WTC11 (cell line): ENCODE data around the gene LAMP5. TPM values are rescaled to one million over a fixed set of nuclear protein-coding genes. Genes with fewer than 3 reads are reported as not detected.

Experiments used
- ATAC-seq: fragments of 200-7000 bp; cut with Tn5 transposase; 2 replicates; pipeline ENCODE4 v1.10.0; 2021; ENCODE audit warnings: mild to moderate bottlenecking, moderate library complexity
- CTCF ChIA-PET: fragments of 300-600 bp; sonication (Branson Sonifier 250); formaldehyde crosslinking; loops from one replicate; lab custom pipeline; 2021; ENCODE audit warnings: antibody characterized with exemption; lab: Charles Lee
- POLR2A ChIA-PET: fragments of 350-600 bp; sonication (Branson Sonifier 250); formaldehyde crosslinking; loops from one replicate; lab custom pipeline; 2021; ENCODE audit warnings: antibody characterized with exemption; lab: Charles Lee
- DNase-seq: peaks from one replicate; pipeline ENCODE4 v3.0.0; 2021; ENCODE audit warnings: low spot score
- H3K27ac Mint-ChIP-seq: 2 replicates; pipeline ENCODE4 v1.8.0; 2021; ENCODE audit warnings: mixed read lengths
- H3K27me3 Mint-ChIP-seq: 2 replicates; pipeline ENCODE4 v1.8.0; 2021; ENCODE audit warnings: low read depth, mild to moderate bottlenecking, moderate library complexity, mixed read lengths
- H3K36me3 Mint-ChIP-seq: 2 replicates; pipeline ENCODE4 v1.8.0; 2021; ENCODE audit warnings: mixed read lengths
- H3K4me1 Mint-ChIP-seq: 2 replicates; pipeline ENCODE4 v1.8.0; 2022; ENCODE audit warnings: mixed read lengths
- H3K4me3 Mint-ChIP-seq: 2 replicates; pipeline ENCODE4 v1.8.0; 2021; ENCODE audit warnings: mild to moderate bottlenecking, moderate library complexity, mixed read lengths
- H3K9me3 Mint-ChIP-seq: 2 replicates; pipeline ENCODE4 v1.8.0; 2021; ENCODE audit warnings: mixed read lengths
- AR ChIP-seq: fragments of 250-450 bp; sonication (Bioruptor Pico); IDR thresholded peaks from 2 replicates; pipeline ENCODE4 v1.9.0; 2021; ENCODE audit warnings: mild to moderate bottlenecking
- ELF4 ChIP-seq: sonication (generic); formaldehyde crosslinking; IDR thresholded peaks from 2 replicates; pipeline ENCODE4 v1.8.1; 2022; ENCODE audit warnings: low read depth, mild to moderate bottlenecking, moderate library complexity, missing genetic modification reagents
- EMX1 ChIP-seq: fragments of 250-450 bp; sonication (Bioruptor Pico); IDR thresholded peaks from 2 replicates; pipeline ENCODE4 v1.8.0; 2021; ENCODE audit warnings: mild to moderate bottlenecking
- ERG ChIP-seq: fragments of 250-450 bp; sonication (Bioruptor Pico); IDR thresholded peaks from 2 replicates; pipeline ENCODE4 v1.8.0; 2021; ENCODE audit warnings: mild to moderate bottlenecking
- ESRRA ChIP-seq: sonication (generic); formaldehyde crosslinking; IDR thresholded peaks from 2 replicates; pipeline ENCODE4 v1.8.1; 2022; ENCODE audit warnings: mild to moderate bottlenecking, missing genetic modification reagents, borderline replicate concordance
- FOXK1 ChIP-seq: sonication (generic); formaldehyde crosslinking; IDR thresholded peaks from 2 replicates; pipeline ENCODE4 v1.8.0; 2022; ENCODE audit warnings: mild to moderate bottlenecking, moderate library complexity, missing genetic modification reagents
- IRF2 ChIP-seq: sonication (generic); formaldehyde crosslinking; IDR thresholded peaks from 2 replicates; pipeline ENCODE4 v1.8.0; 2022; ENCODE audit warnings: low read depth, missing genetic modification reagents, borderline replicate concordance
- JAZF1 ChIP-seq: fragments of 250-450 bp; sonication (Bioruptor Pico); IDR thresholded peaks from 2 replicates; pipeline ENCODE4 v1.9.0; 2021; ENCODE audit warnings: moderate library complexity, mild to moderate bottlenecking, inconsistent platforms
- NFYB ChIP-seq: sonication (generic); formaldehyde crosslinking; conservative IDR thresholded peaks from 2 replicates; pipeline ENCODE4 v1.8.0; 2022; ENCODE audit warnings: low read depth, missing genetic modification reagents
- NR1H2 ChIP-seq: sonication (generic); formaldehyde crosslinking; IDR thresholded peaks from 2 replicates; pipeline ENCODE4 v1.9.0; 2021; ENCODE audit warnings: mild to moderate bottlenecking, moderate library complexity, missing genetic modification reagents
- NR2C2 ChIP-seq: sonication (generic); formaldehyde crosslinking; IDR thresholded peaks from 2 replicates; pipeline ENCODE4 v1.8.0; 2022; ENCODE audit warnings: mild to moderate bottlenecking, missing genetic modification reagents
- PRRX2 ChIP-seq: fragments of 250-450 bp; sonication (Bioruptor Pico); IDR thresholded peaks from 2 replicates; pipeline ENCODE4 v1.8.0; 2021; ENCODE audit warnings: mild to moderate bottlenecking
- RORB ChIP-seq: fragments of 250-450 bp; sonication (Bioruptor Pico); IDR thresholded peaks from 2 replicates; pipeline ENCODE4 v1.9.0; 2021; ENCODE audit warnings: mild to moderate bottlenecking
- TEAD1 ChIP-seq: sonication (generic); formaldehyde crosslinking; IDR thresholded peaks from 2 replicates; pipeline ENCODE4 v1.8.0; 2022; ENCODE audit warnings: mild to moderate bottlenecking, missing genetic modification reagents
- TP53 ChIP-seq: sonication (generic); formaldehyde crosslinking; IDR thresholded peaks from 2 replicates; pipeline ENCODE4 v1.8.1; 2023; ENCODE audit warnings: mild to moderate bottlenecking, missing genetic modification reagents
- ZBTB21 ChIP-seq: sonication (generic); formaldehyde crosslinking; IDR thresholded peaks from 2 replicates; pipeline ENCODE4 v1.8.1; 2023; ENCODE audit warnings: mild to moderate bottlenecking, missing genetic modification reagents, borderline replicate concordance
- ZNF232 ChIP-seq: sonication (generic); formaldehyde crosslinking; IDR thresholded peaks from 2 replicates; pipeline ENCODE4 v1.8.0; 2022; ENCODE audit warnings: mild to moderate bottlenecking, missing genetic modification reagents
- total RNA-seq: library from RNA; stranded (reverse); gene quantifications from 3 replicates; pipeline ENCODE4 v1.2.3, GENCODE V29; 2021
- TF ChIP-seq, protein P1 (sequence below): sonication (generic); formaldehyde crosslinking; conservative IDR thresholded peaks from 2 replicates; pipeline ENCODE4 v1.8.1; 2022; ENCODE audit warnings: mild to moderate bottlenecking, missing genetic modification reagents
- TF ChIP-seq, protein P2 (sequence below): sonication (generic); formaldehyde crosslinking; IDR thresholded peaks from 2 replicates; pipeline ENCODE4 v1.8.0; 2023; ENCODE audit warnings: missing genetic modification reagents
- TF ChIP-seq, protein P3 (sequence below): sonication (generic); formaldehyde crosslinking; IDR thresholded peaks from 2 replicates; pipeline ENCODE4 v1.8.1; 2022; ENCODE audit warnings: missing genetic modification reagents, borderline replicate concordance

Gene LAMP5
- total RNA-seq, 1 experiment from 2014 or later = 0.31 TPM

GRCh38 chr20:9534025-9534424 is 19.6 kb downstream of the LAMP5 start:
- H3K36me3 Mint-ChIP-seq = no peaks in the 10 kb centered on the region
- POLR2A ChIA-PET = no interaction called here
- H3K27me3 Mint-ChIP-seq = peaks cover 6% of the 10 kb centered on the region; the same call in 1 of the 2 replicates
- 0 out of 2 replicates have a peak, but pooled peaks cover 3% of the 10 kb centered on the region for H3K9me3 Mint-ChIP-seq
- H3K4me1 Mint-ChIP-seq = peaks cover 26% of the 10 kb centered on the region
- no peak overlapping the region for H3K27ac Mint-ChIP-seq
- TF ChIP-seq NFYB = no peak
- no peak for TF ChIP-seq ZNF232 (CRISPR knock-in tag)
- no peak for TF ChIP-seq JAZF1 (CRISPR knock-in tag)
- TF ChIP-seq, protein P1, sequence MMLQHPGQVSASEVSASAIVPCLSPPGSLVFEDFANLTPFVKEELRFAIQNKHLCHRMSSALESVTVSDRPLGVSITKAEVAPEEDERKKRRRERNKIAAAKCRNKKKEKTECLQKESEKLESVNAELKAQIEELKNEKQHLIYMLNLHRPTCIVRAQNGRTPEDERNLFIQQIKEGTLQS (CRISPR knock-in tag) = no peak
- DNase-seq (no peak), ATAC-seq (no peak)
- CTCF ChIA-PET = no interaction called here
- no peak overlapping the region for H3K4me3 Mint-ChIP-seq

DNA sequence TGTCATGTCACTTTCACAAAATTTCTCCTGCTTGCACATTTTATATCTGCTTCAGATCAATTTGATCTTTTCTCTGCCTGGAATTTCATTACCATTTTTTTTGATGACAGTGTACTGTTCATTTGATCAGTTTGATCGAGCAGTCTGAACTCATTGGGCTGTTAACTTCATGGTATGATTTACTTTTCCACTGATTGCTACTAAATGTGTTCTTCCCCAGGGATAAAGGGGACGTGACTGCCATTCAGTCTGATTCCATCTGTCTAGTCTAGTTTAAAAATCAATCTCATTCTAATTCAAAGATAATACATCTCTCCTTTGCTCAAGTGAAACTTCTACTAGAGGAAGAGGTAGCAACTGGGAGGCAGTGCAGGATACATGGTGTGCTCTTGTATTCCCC is 21.1 kb downstream of the LAMP5 start:
- TF ChIP-seq IRF2 (CRISPR knock-in tag) (no peak), ELF4 (CRISPR knock-in tag) (no peak), TEAD1 (CRISPR knock-in tag) (no peak), NR2C2 (no peak), PRRX2 (CRISPR knock-in tag) (no peak), FOXK1 (CRISPR knock-in tag) (no peak), NFYB (no peak), EMX1 (CRISPR knock-in tag) (no peak), NR1H2 (CRISPR knock-in tag) (no peak), TP53 (CRISPR knock-in tag) (no peak), AR (no peak), ZBTB21 (CRISPR knock-in tag) (no peak), ESRRA (CRISPR knock-in tag) (no peak), ZNF232 (CRISPR knock-in tag) (no peak), RORB (CRISPR knock-in tag) (no peak), ERG (CRISPR knock-in tag) (no peak)
- TF ChIP-seq, protein P2, sequence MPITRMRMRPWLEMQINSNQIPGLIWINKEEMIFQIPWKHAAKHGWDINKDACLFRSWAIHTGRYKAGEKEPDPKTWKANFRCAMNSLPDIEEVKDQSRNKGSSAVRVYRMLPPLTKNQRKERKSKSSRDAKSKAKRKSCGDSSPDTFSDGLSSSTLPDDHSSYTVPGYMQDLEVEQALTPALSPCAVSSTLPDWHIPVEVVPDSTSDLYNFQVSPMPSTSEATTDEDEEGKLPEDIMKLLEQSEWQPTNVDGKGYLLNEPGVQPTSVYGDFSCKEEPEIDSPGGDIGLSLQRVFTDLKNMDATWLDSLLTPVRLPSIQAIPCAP = no peak
- TF ChIP-seq, protein P3, sequence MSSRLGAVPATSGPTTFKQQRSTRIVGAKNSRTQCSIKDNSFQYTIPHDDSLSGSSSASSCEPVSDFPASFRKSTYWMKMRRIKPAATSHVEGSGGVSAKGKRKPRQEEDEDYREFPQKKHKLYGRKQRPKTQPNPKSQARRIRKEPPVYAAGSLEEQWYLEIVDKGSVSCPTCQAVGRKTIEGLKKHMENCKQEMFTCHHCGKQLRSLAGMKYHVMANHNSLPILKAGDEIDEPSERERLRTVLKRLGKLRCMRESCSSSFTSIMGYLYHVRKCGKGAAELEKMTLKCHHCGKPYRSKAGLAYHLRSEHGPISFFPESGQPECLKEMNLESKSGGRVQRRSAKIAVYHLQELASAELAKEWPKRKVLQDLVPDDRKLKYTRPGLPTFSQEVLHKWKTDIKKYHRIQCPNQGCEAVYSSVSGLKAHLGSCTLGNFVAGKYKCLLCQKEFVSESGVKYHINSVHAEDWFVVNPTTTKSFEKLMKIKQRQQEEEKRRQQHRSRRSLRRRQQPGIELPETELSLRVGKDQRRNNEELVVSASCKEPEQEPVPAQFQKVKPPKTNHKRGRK (CRISPR knock-in tag) = no peak
- CTCF ChIA-PET = interaction anchor here (1.1 kb wide), 1 partner anchor 82 kb away, joined by 5 read pairs; no protein-coding TSS in a partner anchor

More for the DNA sequence above, 21.1 kb downstream of the LAMP5 start:
- Mint-ChIP-seq H3K27me3 (peaks cover 3% of the 10 kb centered on the region; the same call in 1 of the 2 replicates), H3K36me3 (no peaks in the 10 kb centered on the region), H3K4me1 (peaks cover 23% of the 10 kb centered on the region), H3K27ac (no peak overlapping the region), H3K4me3 (no peak overlapping the region), H3K9me3 (0 out of 2 replicates have a peak, but pooled peaks cover 3% of the 10 kb centered on the region)
- POLR2A ChIA-PET = no interaction called here
- DNase-seq (no peak), ATAC-seq (no peak)
